DMS53 (cell line): Measurements from ENCODE around the gene OTUD7B.

Source experiments
- DNase-seq: peaks from one replicate; lab custom pipeline; 2025; lab: John Stamatoyannopoulos, UW

Gene OTUD7B

DNA sequence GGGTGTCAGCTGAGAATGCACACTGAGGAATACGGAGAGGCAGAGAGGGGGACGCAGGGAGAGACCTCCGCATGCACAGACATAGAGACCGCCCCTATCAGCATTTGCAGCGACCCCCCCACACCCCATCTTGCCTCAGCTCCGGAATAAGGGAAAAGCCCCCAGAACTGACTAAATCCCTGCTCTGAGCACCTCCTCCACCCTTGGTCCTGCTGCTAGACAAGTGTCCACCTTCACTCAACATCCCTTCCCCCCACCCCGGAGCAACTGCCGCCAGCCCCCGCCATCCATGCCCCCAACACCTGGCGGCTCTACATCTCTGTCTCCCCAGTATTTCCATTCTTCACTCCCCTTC lies 93.7 kb downstream of the OTUD7B start:
- no peak for DNase-seq

DNA sequence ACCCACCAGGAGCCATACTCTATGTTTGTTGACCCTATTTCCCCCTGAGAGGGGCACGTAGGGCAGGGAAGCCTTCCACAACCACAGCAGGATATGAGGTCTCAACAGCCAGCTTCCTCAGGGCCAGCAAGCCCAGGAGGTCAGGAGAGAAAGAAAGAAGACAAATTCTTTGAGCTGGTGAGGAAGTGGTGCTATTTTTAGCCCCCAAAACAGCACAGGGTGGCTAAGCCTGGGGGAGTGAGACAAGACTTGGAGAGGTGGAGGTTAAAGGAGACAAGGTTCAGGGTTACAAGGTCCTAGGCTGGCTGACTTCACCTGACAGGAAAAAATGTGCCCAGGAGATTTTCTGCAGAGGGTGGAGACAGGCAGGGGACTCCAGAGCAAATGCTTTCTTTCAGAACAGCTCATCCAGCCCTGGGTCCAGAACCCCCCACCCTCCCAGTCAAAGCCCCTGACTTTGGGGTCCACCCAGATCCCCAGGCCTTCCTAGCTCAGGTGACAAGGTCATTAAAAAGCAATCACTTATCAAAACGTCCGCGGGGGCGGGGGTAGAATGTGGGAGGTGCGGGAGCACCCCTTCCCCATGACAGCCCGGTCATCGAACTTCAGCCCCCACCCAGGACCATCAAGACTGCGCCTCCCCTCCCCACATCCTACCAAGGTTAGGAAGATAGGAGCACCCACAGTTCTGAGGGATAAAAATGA lies 94.2 kb downstream of the OTUD7B start:
- no peak for DNase-seq

DNA sequence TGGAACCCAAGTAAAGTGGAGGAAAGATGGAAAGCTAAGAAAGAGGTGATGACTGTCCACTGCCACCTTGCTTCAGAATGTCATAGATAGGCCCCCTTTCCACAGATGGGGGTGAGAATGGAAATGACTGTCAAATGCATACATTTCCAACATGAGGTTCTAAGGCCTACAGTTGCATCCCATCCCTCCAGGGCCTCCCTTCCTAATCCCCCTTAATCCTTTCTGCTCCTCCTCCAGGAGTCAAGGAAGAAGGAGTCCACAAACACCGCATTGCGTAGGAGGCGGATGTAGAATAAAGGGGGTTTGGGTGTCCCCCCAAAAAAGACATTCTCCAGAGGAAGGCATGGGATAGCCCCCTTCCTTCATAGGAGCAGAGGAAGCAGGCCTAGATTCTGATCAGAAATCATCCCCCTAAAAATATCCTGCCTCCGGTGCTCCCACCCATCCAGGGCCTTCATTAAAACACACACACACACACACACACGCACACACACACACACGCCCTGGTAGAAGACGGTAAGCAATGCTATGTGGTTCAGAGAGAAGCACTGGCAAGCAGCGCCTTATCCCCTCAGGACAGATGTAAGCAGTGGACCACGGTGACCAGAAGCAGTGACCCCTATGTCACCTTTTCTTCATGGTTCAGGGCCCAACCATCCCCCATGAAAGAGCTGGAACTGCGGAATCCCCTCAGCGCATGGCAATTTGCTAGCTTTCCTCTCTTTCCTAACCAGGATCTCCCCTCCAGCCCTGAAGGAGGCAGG lies 94.9 kb downstream of the OTUD7B start:
- no peak for DNase-seq

DNA sequence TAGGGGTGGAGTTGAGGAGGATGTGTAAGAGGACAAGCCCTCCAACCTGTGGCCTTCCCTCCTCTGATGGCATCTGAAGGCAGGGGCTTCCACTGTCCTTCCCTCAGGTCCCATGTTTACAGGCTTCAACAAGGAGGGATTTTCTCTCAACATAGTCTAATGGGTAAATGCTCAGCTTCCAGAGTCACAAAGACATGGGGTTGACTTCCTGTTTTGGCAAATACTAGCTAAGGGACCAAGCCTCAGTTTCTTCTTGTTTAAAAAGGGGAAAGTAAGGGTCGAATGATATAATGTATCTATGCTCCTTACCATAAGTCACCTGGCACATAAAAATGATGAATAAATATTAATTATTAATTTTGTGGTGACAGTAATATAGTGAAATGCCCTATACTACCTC lies 96.0 kb downstream of the OTUD7B start:
- no peak for DNase-seq

DNA sequence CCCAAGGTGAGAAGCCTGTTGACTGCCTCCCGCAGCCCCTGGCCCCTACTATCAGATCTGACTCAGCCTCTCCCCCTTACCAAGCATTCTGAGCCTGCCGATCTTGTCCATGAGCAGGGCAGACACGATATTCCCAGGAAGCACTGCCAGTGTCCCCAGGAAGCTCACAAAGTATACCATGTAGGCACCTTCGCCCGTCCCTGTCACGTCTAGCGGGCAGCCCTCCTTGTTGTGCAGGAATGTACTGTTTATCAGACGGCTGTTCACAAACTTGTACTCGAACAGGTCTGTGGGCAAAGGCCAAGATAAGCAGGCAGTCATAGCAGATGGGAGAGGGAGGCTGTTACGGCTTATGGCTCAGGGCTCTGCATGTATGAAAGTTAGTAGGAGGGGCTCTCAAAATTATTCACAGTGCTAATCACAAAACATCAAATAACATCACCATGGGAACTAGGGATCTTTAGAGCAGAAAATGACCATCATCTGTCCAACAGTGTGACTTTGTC lies 103.9 kb downstream of the OTUD7B start:
- no peak for DNase-seq

DNA sequence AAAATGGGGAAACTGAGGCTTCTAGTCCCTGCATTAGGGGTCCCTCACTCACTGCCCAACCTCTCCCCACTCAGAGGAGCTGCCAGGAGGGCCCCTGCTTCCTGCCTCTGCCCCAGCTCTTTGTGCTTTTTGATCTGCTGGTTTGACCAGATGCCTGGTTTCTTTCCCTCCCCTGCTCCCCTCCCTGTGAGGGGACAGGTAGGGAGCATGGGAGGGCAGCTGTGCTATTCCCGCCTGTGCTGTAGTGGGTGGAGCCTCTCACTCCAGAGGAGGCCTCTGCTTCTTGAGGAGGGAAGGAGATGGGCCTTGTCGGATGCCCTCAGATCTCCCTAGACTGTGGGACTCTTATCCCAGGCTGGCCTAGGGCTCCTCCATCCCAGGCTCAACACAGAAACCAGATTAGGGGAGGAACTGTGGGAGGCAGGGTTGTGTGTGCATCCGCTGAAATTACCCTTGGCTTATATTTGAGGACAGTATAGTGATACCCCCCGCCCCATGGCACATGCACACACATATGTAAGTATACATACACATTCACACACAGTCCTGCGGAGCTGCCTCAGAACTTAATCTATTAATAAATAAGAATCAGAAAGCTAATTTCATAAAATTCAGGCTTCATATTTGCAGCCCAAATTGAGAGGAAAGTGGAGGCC lies 106.6 kb downstream of the OTUD7B start:
- DNase-seq, result peak; percentile 28

DNA sequence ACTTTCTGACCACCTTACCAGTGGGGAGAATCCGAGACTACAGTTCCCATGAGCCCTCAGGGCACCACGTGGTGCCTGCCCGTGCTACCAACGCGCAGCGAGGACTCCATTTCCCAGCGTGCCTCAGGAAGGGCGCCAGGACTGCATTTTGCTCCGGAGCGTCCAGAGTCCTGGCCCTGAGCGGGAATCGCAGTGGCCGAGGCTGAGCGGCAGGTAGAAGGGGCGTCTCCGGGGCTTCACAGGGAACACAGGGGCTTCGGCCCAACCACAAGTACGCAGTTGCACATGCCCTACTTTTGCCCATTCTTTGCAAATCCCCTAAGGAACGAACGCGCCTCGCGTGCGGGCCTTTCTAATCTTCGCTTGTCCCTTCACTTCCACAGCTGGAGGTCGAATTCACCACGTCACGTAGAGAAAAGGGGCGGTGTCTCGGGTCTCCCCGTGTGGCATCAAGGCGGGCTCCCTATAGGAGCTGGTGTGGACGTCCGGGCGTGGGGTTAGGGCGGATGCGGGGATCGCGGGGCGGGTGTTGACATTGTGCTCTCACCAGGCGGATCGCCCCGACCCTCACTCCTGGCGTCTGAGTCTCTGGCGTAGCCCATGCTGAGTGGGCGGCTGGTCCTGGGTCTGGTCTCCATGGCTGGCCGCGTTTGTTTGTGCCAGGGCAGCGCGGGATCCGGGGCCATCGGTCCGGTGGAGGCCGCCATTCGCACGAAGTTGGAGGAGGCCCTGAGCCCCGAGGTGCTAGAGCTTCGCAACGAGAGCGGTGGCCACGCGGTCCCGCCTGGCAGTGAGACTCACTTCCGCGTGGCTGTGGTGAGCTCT lies 110.9 kb downstream of the OTUD7B start, which contains the start of gene BOLA1:
BOLA1 (plus strand) TSS at position 109 of the 825 bp plus-strand sequence; CDS start at position 601, 492 bp downstream.
- peak; percentile 98 for DNase-seq

DNA sequence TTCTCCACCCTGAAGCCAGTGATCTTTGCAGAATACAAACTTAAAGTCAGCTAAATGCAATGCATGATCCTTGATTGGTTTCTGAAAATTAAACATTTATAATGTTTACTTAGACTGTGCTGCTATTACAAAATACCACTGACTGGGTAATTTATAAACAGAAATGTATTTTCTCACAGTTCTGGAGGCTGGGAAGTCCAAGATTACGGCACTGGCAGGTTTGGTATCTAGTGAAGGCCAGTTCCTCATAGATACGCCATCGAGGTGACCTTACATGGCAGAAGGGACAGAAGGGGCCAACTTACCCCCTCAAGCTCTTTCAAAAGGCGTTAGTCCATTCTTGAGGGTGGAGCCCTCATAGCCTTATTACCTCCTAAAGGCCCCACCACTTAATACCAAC lies 114.0 kb downstream of the OTUD7B start:
- DNase-seq, result no peak

DNA sequence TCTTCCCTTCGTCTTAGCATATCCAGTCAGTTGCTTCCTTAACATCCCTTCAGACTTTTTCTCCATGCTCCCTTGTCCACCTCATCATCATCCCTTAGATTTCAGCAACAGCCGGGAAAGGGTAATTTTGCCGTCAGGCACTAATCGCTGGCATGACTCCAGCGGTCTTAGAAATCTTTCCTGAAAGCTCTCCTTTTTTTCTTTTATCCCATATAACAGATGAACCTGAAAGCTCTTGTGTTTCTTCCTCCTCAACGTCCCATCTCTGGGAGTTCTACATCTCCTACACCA lies 121.6 kb downstream of the OTUD7B start:
- DNase-seq, result peak; percentile 63

DNA sequence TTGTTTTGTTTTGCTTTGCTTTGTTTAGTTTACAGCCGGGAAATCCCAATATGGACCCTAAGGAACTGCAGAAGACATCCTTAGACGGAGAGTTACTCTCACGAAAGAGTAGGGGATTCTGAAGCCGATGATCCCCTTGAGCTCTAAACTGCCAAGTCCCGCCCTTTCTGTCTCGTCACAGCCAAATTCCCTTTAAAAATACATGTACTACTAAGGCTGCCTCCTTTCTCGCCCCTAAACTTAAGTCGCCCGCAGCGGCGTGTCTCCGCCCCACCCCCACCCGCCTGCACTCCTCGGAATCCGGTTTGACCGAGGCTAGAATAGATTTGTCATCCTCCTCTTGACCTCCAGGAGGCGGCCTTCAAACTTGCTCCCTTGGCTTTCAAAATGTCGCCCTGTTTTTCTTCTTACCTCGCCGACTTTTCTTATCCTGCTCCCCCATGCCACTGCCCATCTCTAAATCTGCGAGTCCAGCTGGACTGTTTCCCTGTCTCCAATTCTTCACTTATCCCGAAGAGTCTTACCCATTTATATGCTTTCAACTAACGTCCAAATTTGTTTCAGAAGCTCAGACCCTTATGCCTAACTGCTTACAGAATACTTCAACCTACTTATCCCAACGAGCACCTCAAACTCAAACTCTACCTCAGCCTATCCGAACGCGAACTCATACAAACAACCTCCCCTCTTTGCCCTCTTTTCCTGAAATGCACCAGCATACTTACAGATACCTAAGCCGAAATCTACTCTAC lies 122.1 kb downstream of the OTUD7B start:
- DNase-seq, result peak; percentile 94
